ENCODE results near the gene C9orf43. TPM values are rescaled to one million over a fixed set of nuclear protein-coding genes. Genes with fewer than 3 reads are reported as not detected.

The C9orf43 gene
- total and polyA plus RNA-seq, 2 donors, result 0.47 to 0.75 TPM

- peak in 8 of 9 donors; percentile 11 to 72 (median 33) for DNase-seq (ENCODE audit: low read depth in 6 of 9, low spot score in 9 of 9)
Observed at GRCh38 chr9:113454914-113455761, 44.6 kb downstream of the C9orf43 start.

GRCh38 chr9:113456235-113456634, 45.7 kb downstream of the C9orf43 start:
- DNase-seq (ENCODE audit: low read depth in 6 of 9, low spot score in 9 of 9), result no peak
- no peak overlapping the region for H3K27ac ChIP-seq (ENCODE audit: low read depth in 1 of 2, low read length in 1 of 2)
- H3K4me3 ChIP-seq (ENCODE audit: low read length in 2 of 2), result no peak overlapping the region
- H3K36me3 ChIP-seq (ENCODE audit: control insufficient read depth in 2 of 2, insufficient read depth in 2 of 2, low read length in 1 of 2), result no peaks in the 10 kb centered on the region
- peaks cover 5 to 8% of the 10 kb centered on the region in 2 donors for H3K4me1 ChIP-seq (ENCODE audit: control insufficient read depth in 2 of 2, insufficient read depth in 2 of 2, low read length in 2 of 2)
- H3K27me3 ChIP-seq (ENCODE audit: control insufficient read depth in 2 of 2, insufficient read depth in 1 of 2, low read length in 1 of 2), result no peaks in the 10 kb centered on the region
- H3K9me3 ChIP-seq (ENCODE audit: control insufficient read depth in 2 of 2, insufficient read depth in 1 of 2, low read length in 1 of 2), result no peaks in the 10 kb centered on the region
- WGBS, result 100% methylated on average over 2 of the region's 2 CpGs

More at GRCh38 chr9:113454914-113455761, 44.6 kb downstream of the C9orf43 start:
- Histone ChIP-seq H3K27ac (ENCODE audit: low read depth in 1 of 2, low read length in 1 of 2) (peak overlapping the region in 1 of 2 donors; percentile 49), H3K27me3 (ENCODE audit: control insufficient read depth in 2 of 2, insufficient read depth in 1 of 2, low read length in 1 of 2) (no peaks in the 10 kb centered on the region), H3K36me3 (ENCODE audit: control insufficient read depth in 2 of 2, insufficient read depth in 2 of 2, low read length in 1 of 2) (no peaks in the 10 kb centered on the region), H3K4me1 (ENCODE audit: control insufficient read depth in 2 of 2, insufficient read depth in 2 of 2, low read length in 2 of 2) (peaks cover 5 to 8% of the 10 kb centered on the region in 2 donors), H3K9me3 (ENCODE audit: control insufficient read depth in 2 of 2, insufficient read depth in 1 of 2, low read length in 1 of 2) (no peaks in the 10 kb centered on the region), H3K4me3 (ENCODE audit: low read length in 2 of 2) (no peak overlapping the region)
- WGBS, result 63% methylated on average over 5 of the region's 5 CpGs

- H3K27me3 ChIP-seq (ENCODE audit: control insufficient read depth in 2 of 2, insufficient read depth in 1 of 2, low read length in 1 of 2), result no peaks in the 10 kb centered on the region
- H3K4me3 ChIP-seq (ENCODE audit: low read length in 2 of 2), result no peak overlapping the region
- 99% methylated on average over 3 of the region's 3 CpGs for WGBS
- peaks cover 0 to 18% of the 10 kb centered on the region in 2 donors for H3K4me1 ChIP-seq (ENCODE audit: control insufficient read depth in 2 of 2, insufficient read depth in 2 of 2, low read length in 2 of 2)
- H3K9me3 ChIP-seq (ENCODE audit: control insufficient read depth in 2 of 2, insufficient read depth in 1 of 2, low read length in 1 of 2), result no peaks in the 10 kb centered on the region
- no peak overlapping the region for H3K27ac ChIP-seq (ENCODE audit: low read depth in 1 of 2, low read length in 1 of 2)
- DNase-seq (ENCODE audit: low read depth in 6 of 9, low spot score in 9 of 9), result no peak
- H3K36me3 ChIP-seq (ENCODE audit: control insufficient read depth in 2 of 2, insufficient read depth in 2 of 2, low read length in 1 of 2), result no peaks in the 10 kb centered on the region
Observed at GRCh38 chr9:113461285-113461684, 50.7 kb downstream of the C9orf43 start.

- no peak for DNase-seq (ENCODE audit: low read depth in 6 of 9, low spot score in 9 of 9)
- no peaks in the 10 kb centered on the region for H3K27me3 ChIP-seq (ENCODE audit: control insufficient read depth in 2 of 2, insufficient read depth in 1 of 2, low read length in 1 of 2)
- H3K36me3 ChIP-seq (ENCODE audit: control insufficient read depth in 2 of 2, insufficient read depth in 2 of 2, low read length in 1 of 2), result no peaks in the 10 kb centered on the region
- no peaks in the 10 kb centered on the region for H3K9me3 ChIP-seq (ENCODE audit: control insufficient read depth in 2 of 2, insufficient read depth in 1 of 2, low read length in 1 of 2)
- no peak overlapping the region for H3K4me3 ChIP-seq (ENCODE audit: low read length in 2 of 2)
- H3K4me1 ChIP-seq (ENCODE audit: control insufficient read depth in 2 of 2, insufficient read depth in 2 of 2, low read length in 2 of 2), result peaks cover 0 to 18% of the 10 kb centered on the region in 2 donors
- no peak overlapping the region for H3K27ac ChIP-seq (ENCODE audit: low read depth in 1 of 2, low read length in 1 of 2)
- WGBS, result 96% methylated on average over 4 of the region's 4 CpGs
Observed at GRCh38 chr9:113461943-113462342, 51.4 kb downstream of the C9orf43 start.

GRCh38 chr9:113462781-113463286, 52.3 kb downstream of the C9orf43 start:
- 92% methylated on average over 11 of the region's 11 CpGs for WGBS
- Histone ChIP-seq H3K4me1 (ENCODE audit: control insufficient read depth in 2 of 2, insufficient read depth in 2 of 2, low read length in 2 of 2) (peaks cover 0 to 18% of the 10 kb centered on the region in 2 donors), H3K27me3 (ENCODE audit: control insufficient read depth in 2 of 2, insufficient read depth in 1 of 2, low read length in 1 of 2) (no peaks in the 10 kb centered on the region), H3K27ac (ENCODE audit: low read depth in 1 of 2, low read length in 1 of 2) (no peak overlapping the region), H3K36me3 (ENCODE audit: control insufficient read depth in 2 of 2, insufficient read depth in 2 of 2, low read length in 1 of 2) (no peaks in the 10 kb centered on the region), H3K4me3 (ENCODE audit: low read length in 2 of 2) (no peak overlapping the region), H3K9me3 (ENCODE audit: control insufficient read depth in 2 of 2, insufficient read depth in 1 of 2, low read length in 1 of 2) (no peaks in the 10 kb centered on the region)
- no peak for DNase-seq (ENCODE audit: low read depth in 6 of 9, low spot score in 9 of 9)

- H3K4me3 ChIP-seq (ENCODE audit: low read length in 2 of 2), result peak within 1 kb of the TSS in 1 of 2 donors; percentile 48
- H3K9me3 ChIP-seq (ENCODE audit: control insufficient read depth in 2 of 2, insufficient read depth in 1 of 2, low read length in 1 of 2), result no peaks in the 10 kb centered on the region
- peak in 4 of 9 donors; percentile 18 to 69 (median 57) for DNase-seq (ENCODE audit: low read depth in 6 of 9, low spot score in 9 of 9)
- no peak within 1 kb of the TSS for H3K27ac ChIP-seq (ENCODE audit: low read depth in 1 of 2, low read length in 1 of 2)
- no peaks in the 10 kb centered on the region for H3K27me3 ChIP-seq (ENCODE audit: control insufficient read depth in 2 of 2, insufficient read depth in 1 of 2, low read length in 1 of 2)
- H3K4me1 ChIP-seq (ENCODE audit: control insufficient read depth in 2 of 2, insufficient read depth in 2 of 2, low read length in 2 of 2), result peaks cover 0 to 18% of the 10 kb centered on the region in 2 donors
- H3K36me3 ChIP-seq (ENCODE audit: control insufficient read depth in 2 of 2, insufficient read depth in 2 of 2, low read length in 1 of 2), result no peaks in the 10 kb centered on the region
- 90% methylated on average over 55 of the region's 55 CpGs for WGBS
Observed at GRCh38 chr9:113463418-113464285, 53.1 kb downstream of the C9orf43 start, which contains the start of gene RGS3. Gene RGS3 (plus strand): TSS chr9:113463727. CDS start chr9:113463803, 76 bp downstream.

GRCh38 chr9:113464286-113464660, 53.7 kb downstream of the C9orf43 start:
- peak overlapping the region in 1 of 2 donors; percentile 48 for H3K4me3 ChIP-seq (ENCODE audit: low read length in 2 of 2)
- no peaks in the 10 kb centered on the region for H3K36me3 ChIP-seq (ENCODE audit: control insufficient read depth in 2 of 2, insufficient read depth in 2 of 2, low read length in 1 of 2)
- no peak for DNase-seq (ENCODE audit: low read depth in 6 of 9, low spot score in 9 of 9)
- H3K27ac ChIP-seq (ENCODE audit: low read depth in 1 of 2, low read length in 1 of 2), result no peak overlapping the region
- no peaks in the 10 kb centered on the region for H3K9me3 ChIP-seq (ENCODE audit: control insufficient read depth in 2 of 2, insufficient read depth in 1 of 2, low read length in 1 of 2)
- peaks cover 0 to 18% of the 10 kb centered on the region in 2 donors for H3K4me1 ChIP-seq (ENCODE audit: control insufficient read depth in 2 of 2, insufficient read depth in 2 of 2, low read length in 2 of 2)
- H3K27me3 ChIP-seq (ENCODE audit: control insufficient read depth in 2 of 2, insufficient read depth in 1 of 2, low read length in 1 of 2), result no peaks in the 10 kb centered on the region
- WGBS, result 98% methylated on average over 1 of the region's 1 CpG

GRCh38 chr9:113465599-113466140, 55.1 kb downstream of the C9orf43 start:
- WGBS, result 94% methylated on average over 2 of the region's 2 CpGs
- H3K27me3 ChIP-seq (ENCODE audit: control insufficient read depth in 2 of 2, insufficient read depth in 1 of 2, low read length in 1 of 2), result no peaks in the 10 kb centered on the region
- no peaks in the 10 kb centered on the region for H3K9me3 ChIP-seq (ENCODE audit: control insufficient read depth in 2 of 2, insufficient read depth in 1 of 2, low read length in 1 of 2)
- no peaks in the 10 kb centered on the region for H3K36me3 ChIP-seq (ENCODE audit: control insufficient read depth in 2 of 2, insufficient read depth in 2 of 2, low read length in 1 of 2)
- peaks cover 0 to 18% of the 10 kb centered on the region in 2 donors for H3K4me1 ChIP-seq (ENCODE audit: control insufficient read depth in 2 of 2, insufficient read depth in 2 of 2, low read length in 2 of 2)
- no peak overlapping the region for H3K4me3 ChIP-seq (ENCODE audit: low read length in 2 of 2)
- DNase-seq (ENCODE audit: low read depth in 6 of 9, low spot score in 9 of 9), result no peak
- no peak overlapping the region for H3K27ac ChIP-seq (ENCODE audit: low read depth in 1 of 2, low read length in 1 of 2)

Measured in thymus (tissue), 11 donors.